Activated CD4-positive, CD25-positive, alpha-beta regulatory T cell treated with anti-CD3 and anti-CD28 coated beads, Interleukin-2, amount 50 U/mL, for 24 hours (primary cell): ENCODE data around the gene TWSG1.
"Not testable (repeated sequence)": the region's sequence is repeated elsewhere in the genome, so short reads cannot be mapped to it uniquely, and the experiment has no call there.

Source experiments
- ATAC-seq, 2 donors: fragments of 150-1000 bp; cut with Tn5 transposase; one replicate each; pipeline ENCODE4 v1.10.0; 2021; ENCODE audit warnings: mild to moderate bottlenecking in 1 of 2, moderate library complexity in 1 of 2

Gene TWSG1

GRCh38 chr18:9394046-9394445, 59.5 kb downstream of the TWSG1 start:
- ATAC-seq: no peak

- ATAC-seq: no peak
Measured at GRCh38 chr18:9400197-9400596, 65.6 kb downstream of the TWSG1 start.

GRCh38 chr18:9401176-9401575, 66.6 kb downstream of the TWSG1 start:
- no peak for ATAC-seq

- not testable (repeated sequence) for ATAC-seq
Measured at GRCh38 chr18:9402358-9403007, 67.9 kb downstream of the TWSG1 start.

GRCh38 chr18:9403795-9404564, 69.4 kb downstream of the TWSG1 start:
- ATAC-seq: no peak

GRCh38 chr18:9404565-9405060, 70.0 kb downstream of the TWSG1 start:
- peak in 1 of 2 donors; percentile 68 for ATAC-seq

GRCh38 chr18:9405130-9405529, 70.6 kb downstream of the TWSG1 start:
- ATAC-seq: no peak

GRCh38 chr18:9405977-9406376, 71.4 kb downstream of the TWSG1 start:
- ATAC-seq: no peak

- ATAC-seq: no peak
Measured at GRCh38 chr18:9410515-9410914, 75.9 kb downstream of the TWSG1 start.

- ATAC-seq: no peak
Measured at GRCh38 chr18:9413576-9413975, 79.0 kb downstream of the TWSG1 start.

GRCh38 chr18:9416563-9417072, 82.0 kb downstream of the TWSG1 start:
- no peak for ATAC-seq

GRCh38 chr18:9417073-9417851, 82.7 kb downstream of the TWSG1 start:
- ATAC-seq: no peak

GRCh38 chr18:9418047-9418690, 83.6 kb downstream of the TWSG1 start:
- ATAC-seq: peak in 1 of 2 donors; percentile 13

- ATAC-seq: no peak
Measured at GRCh38 chr18:9419956-9420631, 85.5 kb downstream of the TWSG1 start.

GRCh38 chr18:9421096-9421900, 86.7 kb downstream of the TWSG1 start:
- no peak for ATAC-seq

- no peak for ATAC-seq
Measured at GRCh38 chr18:9421901-9422327, 87.3 kb downstream of the TWSG1 start.

- no peak for ATAC-seq
Measured at GRCh38 chr18:9422816-9423519, 88.4 kb downstream of the TWSG1 start.

GRCh38 chr18:9423648-9424047, 89.1 kb downstream of the TWSG1 start:
- not testable (repeated sequence) for ATAC-seq

GRCh38 chr18:9424235-9424634, 89.7 kb downstream of the TWSG1 start:
- not testable (repeated sequence) for ATAC-seq

- no peak for ATAC-seq
Measured at GRCh38 chr18:9426753-9427152, 92.2 kb downstream of the TWSG1 start.
